HepG2 (cell line): ENCODE measurements around the gene CSNK1D. TPM values are rescaled to one million over a fixed set of nuclear protein-coding genes. Genes with fewer than 3 reads are reported as not detected.

ENCODE experiments used
- ATM ChIP-seq: fragments of 450-650 bp; IDR thresholded peaks from 2 replicates; pipeline ENCODE4 v1.7.1; 2017; ENCODE audit warnings: mild to moderate bottlenecking, borderline replicate concordance
- CHD2 ChIP-seq: IDR thresholded peaks from 2 replicates; pipeline ENCODE4 v1.6.1; 2011; ENCODE audit warnings: low read depth, low read length, improper control_type of control experiment
- CREM ChIP-seq, 2 experiments: sonication (generic) in 1 of 2; formaldehyde crosslinking in 1 of 2; IDR thresholded peaks; 2 replicates each; pipeline versions ENCODE4 v1.4.0 to v1.6.1; 2016 to 2020; ENCODE audit warnings: antibody characterized with exemption in 1 of 2, mild to moderate bottlenecking in 1 of 2, missing genetic modification reagents in 1 of 2
- E2F1 ChIP-seq: sonication (generic); formaldehyde crosslinking; IDR thresholded peaks from 2 replicates; pipeline ENCODE4 v1.5.0; 2020; ENCODE audit warnings: missing genetic modification reagents
- HDAC6 ChIP-seq: fragments of 200-600 bp; sonication (generic); IDR thresholded peaks from 2 replicates; pipeline ENCODE4 v1.7.0; 2017; ENCODE audit warnings: mild to moderate bottlenecking, antibody characterized with exemption, low read length, low read depth
- HES4 ChIP-seq: sonication (generic); formaldehyde crosslinking; IDR thresholded peaks from 2 replicates; pipeline ENCODE4 v1.9.0; 2021; ENCODE audit warnings: mild to moderate bottlenecking, missing genetic modification reagents, borderline replicate concordance
- HNRNPH1 ChIP-seq: fragments of 200-400 bp; formaldehyde crosslinking; optimal IDR thresholded peaks from 2 replicates; pipeline ENCODE3; 2017; ENCODE audit warnings: mild to moderate bottlenecking, low read depth, low read length
- IKZF4 ChIP-seq: sonication (generic); formaldehyde crosslinking; IDR thresholded peaks from 2 replicates; pipeline ENCODE4 v1.5.1; 2020; ENCODE audit warnings: borderline replicate concordance, mild to moderate bottlenecking, low read depth, missing genetic modification reagents; ENCODE audit errors: not compliant biosample characterization
- JUN ChIP-seq: sonication (generic); formaldehyde crosslinking; IDR thresholded peaks from 2 replicates; pipeline ENCODE4 v1.4.0; 2020; ENCODE audit warnings: mild to moderate bottlenecking, missing genetic modification reagents
- MBNL3 ChIP-seq: fragments of 250-450 bp; sonication (Bioruptor Pico); conservative IDR thresholded peaks from 2 replicates; pipeline ENCODE4 v1.8.0; 2022; ENCODE audit warnings: mild to moderate bottlenecking, inconsistent platforms
- NR0B2 ChIP-seq: sonication (generic); formaldehyde crosslinking; IDR thresholded peaks from 2 replicates; pipeline ENCODE4 v1.4.0; 2020; ENCODE audit warnings: mild to moderate bottlenecking, missing genetic modification reagents
- PAX8 ChIP-seq: sonication (generic); formaldehyde crosslinking; IDR thresholded peaks from 2 replicates; pipeline ENCODE4 v1.8.0; 2022; ENCODE audit warnings: mild to moderate bottlenecking, missing genetic modification reagents, borderline replicate concordance
- PCBP1 ChIP-seq: fragments of 200-400 bp; formaldehyde crosslinking; IDR thresholded peaks from 2 replicates; pipeline ENCODE4 v1.6.1; 2017; ENCODE audit warnings: mild to moderate bottlenecking, low read depth, low read length, borderline replicate concordance
- RCOR2 ChIP-seq: IDR thresholded peaks from 2 replicates; pipeline ENCODE4 v1.6.1; 2016; ENCODE audit warnings: missing biosample characterization, missing genetic modification reagents
- SALL2 ChIP-seq: sonication (generic); formaldehyde crosslinking; IDR thresholded peaks from 2 replicates; pipeline ENCODE4 v1.8.1; 2023; ENCODE audit warnings: mild to moderate bottlenecking, missing genetic modification reagents, inconsistent platforms
- SMC3 ChIP-seq: IDR thresholded peaks from 2 replicates; pipeline ENCODE4 v1.6.1; 2011; ENCODE audit warnings: low read length, improper control_type of control experiment
- TEAD3 ChIP-seq: optimal IDR thresholded peaks from 2 replicates; pipeline ENCODE3; 2016; ENCODE audit warnings: borderline replicate concordance
- TRIM24 ChIP-seq: sonication (generic); formaldehyde crosslinking; IDR thresholded peaks from 2 replicates; pipeline ENCODE4 v1.8.0; 2022; ENCODE audit warnings: mild to moderate bottlenecking, missing genetic modification reagents
- ZBED4 ChIP-seq: sonication (generic); formaldehyde crosslinking; IDR thresholded peaks from 2 replicates; pipeline ENCODE4 v1.4.0; 2020; ENCODE audit warnings: missing genetic modification reagents, borderline replicate concordance
- ZNF180 ChIP-seq: sonication (generic); formaldehyde crosslinking; IDR thresholded peaks from 2 replicates; pipeline ENCODE4 v1.4.0; 2020; ENCODE audit warnings: low read depth, missing genetic modification reagents, borderline replicate concordance
- ZNF232 ChIP-seq: sonication (generic); formaldehyde crosslinking; IDR thresholded peaks from 2 replicates; pipeline ENCODE4 v1.4.0; 2020; ENCODE audit warnings: missing genetic modification reagents, borderline replicate concordance
- ZNF382 ChIP-seq: sonication (generic); formaldehyde crosslinking; IDR thresholded peaks from 2 replicates; pipeline ENCODE4 v1.5.0; 2020; ENCODE audit warnings: missing genetic modification reagents, mild to moderate bottlenecking, borderline replicate concordance
- ZNF772 ChIP-seq: sonication (generic); formaldehyde crosslinking; IDR thresholded peaks from 2 replicates; pipeline ENCODE4 v1.5.0; 2020; ENCODE audit warnings: mild to moderate bottlenecking, missing genetic modification reagents
- polyA plus RNA-seq, 8 experiments: library from polyadenylated mRNA; depleted of rRNA in 3 of 8; stranded (reverse) in 7 of 8; unstranded in 1 of 8; fragments of >200 nt; fragmentation: Illumina TruSeq in 4 of 8; extraction: Trizol in 4 of 8; gene quantifications; 2 replicates each; pipeline versions ENCODE4 v1.2.1 to v1.2.3, GENCODE V29; 2011 to 2016; ENCODE audit warnings: low read depth in 4 of 8, missing spikeins in 1 of 8, mixed read lengths in 1 of 8; ENCODE audit not compliant: insufficient read depth in 1 of 8
- total RNA-seq, 5 experiments: library from RNA; depleted of rRNA; stranded (reverse); fragments of >200 nt; fragmentation: Illumina TruSeq; extraction: Trizol; gene quantifications; 2 replicates each; pipeline ENCODE4 v1.2.3, GENCODE V29; 2016; ENCODE audit warnings: low read depth in 1 of 5
- TF ChIP-seq, protein P1 (sequence below): sonication (generic); formaldehyde crosslinking; IDR thresholded peaks from 2 replicates; pipeline ENCODE4 v1.5.0; 2020; ENCODE audit warnings: missing genetic modification reagents, mild to moderate bottlenecking, borderline replicate concordance

CSNK1D gene
- total and polyA plus RNA-seq, 2 of the 13 experiments (the other 11 are each of a cell fraction or from before 2014, with no cell fraction given) = 31.5 to 128 TPM

DNA sequence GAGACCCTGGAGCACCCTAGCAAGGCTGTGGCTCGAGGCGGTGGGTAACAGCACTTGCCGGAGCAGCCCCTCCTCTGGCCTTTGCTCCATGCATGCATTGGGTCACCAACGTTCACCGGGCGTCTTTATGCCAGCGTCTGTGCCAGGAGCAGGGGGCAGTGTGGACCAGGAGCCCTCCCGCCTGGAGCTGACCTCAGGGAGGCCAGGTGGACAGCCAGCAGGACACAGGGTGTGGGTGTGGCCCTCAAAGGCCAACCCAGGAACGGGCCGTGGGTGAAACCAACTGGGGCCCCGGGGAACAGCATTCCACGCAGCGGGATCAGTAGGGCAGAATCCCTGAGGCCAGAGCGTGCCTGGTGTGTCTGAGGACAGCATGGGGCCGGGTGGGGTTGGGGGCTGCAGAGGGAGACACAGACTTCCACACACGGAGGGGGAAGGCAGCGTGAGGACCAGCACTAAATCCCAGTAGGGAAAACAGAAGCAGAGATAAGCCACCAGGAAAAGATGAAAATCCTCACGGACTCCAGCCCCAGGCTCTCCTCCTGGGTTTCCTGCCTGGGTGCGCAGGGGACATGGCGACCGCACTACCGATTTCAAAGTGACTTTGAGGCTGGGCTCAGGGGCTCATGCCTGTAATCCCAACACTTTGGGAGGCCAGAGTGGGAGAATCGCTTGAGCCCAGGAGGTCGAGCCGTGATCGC lies 46.8 kb upstream of the CSNK1D start (continued):
- TF ChIP-seq CREM (IDR thresholded peaks at IDR 0.05) (peak; percentile 24; the same call in 1 of the 2 replicates), CREM (CRISPR knock-in tag; IDR thresholded peaks at IDR 0.05) (no peak), CHD2 (no peak), ZNF772 (CRISPR knock-in tag) (no peak), MBNL3 (CRISPR knock-in tag) (no peak), JUN (CRISPR knock-in tag) (0 out of 2 replicates have a peak, but pooled peaks have one; percentile 2), ZNF382 (CRISPR knock-in tag) (no peak), HDAC6 (no peak), NR0B2 (CRISPR knock-in tag) (no peak), E2F1 (CRISPR knock-in tag) (no peak), HES4 (no peak), PAX8 (no peak), ZBED4 (CRISPR knock-in tag) (peak; percentile 82; the same call in 1 of the 2 replicates), TEAD3 (CRISPR knock-in tag) (peak; percentile 49), TRIM24 (CRISPR knock-in tag) (no peak), PCBP1 (no peak), SALL2 (no peak), RCOR2 (CRISPR knock-in tag) (no peak), ZNF180 (no peak), SMC3 (no peak), ATM (no peak), IKZF4 (CRISPR knock-in tag) (no peak), ZNF232 (CRISPR knock-in tag) (no peak), HNRNPH1 (peak; percentile 14)
- TF ChIP-seq, protein P1, sequence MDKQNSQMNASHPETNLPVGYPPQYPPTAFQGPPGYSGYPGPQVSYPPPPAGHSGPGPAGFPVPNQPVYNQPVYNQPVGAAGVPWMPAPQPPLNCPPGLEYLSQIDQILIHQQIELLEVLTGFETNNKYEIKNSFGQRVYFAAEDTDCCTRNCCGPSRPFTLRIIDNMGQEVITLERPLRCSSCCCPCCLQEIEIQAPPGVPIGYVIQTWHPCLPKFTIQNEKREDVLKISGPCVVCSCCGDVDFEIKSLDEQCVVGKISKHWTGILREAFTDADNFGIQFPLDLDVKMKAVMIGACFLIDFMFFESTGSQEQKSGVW (CRISPR knock-in tag) = no peak
